ENCODE measurements around the gene DGKZ. TPM values are rescaled to one million over a fixed set of nuclear protein-coding genes. Genes with fewer than 3 reads are reported as not detected.
A peak's percentile ranks its signal among the peaks of the same experiment; 100 is the strongest.

Gene DGKZ
- total and polyA plus RNA-seq, 2 of the 13 experiments (the other 11 are each of a cell fraction or from before 2014, with no cell fraction given) = 15.8 to 20.7 TPM

- DNase-seq (ENCODE audit: low spot score) (peak; percentile 30), ATAC-seq (peak; percentile 39), FAIRE-seq (no peak)
- H4K20me1 ChIP-seq (ENCODE audit: insufficient read depth, low read length) = no peaks in the 10 kb centered on the region
- H3K4me1 ChIP-seq (ENCODE audit: insufficient read depth, low read length) = peaks cover 34% of the 10 kb centered on the region
- no peak overlapping the region for H3K9ac ChIP-seq (ENCODE audit: insufficient read depth, low read depth, low read length)
- no peaks in the 10 kb centered on the region for H3K36me3 ChIP-seq (replicated peaks in 1 of 2; ENCODE audit: control insufficient read depth in 1 of 2, insufficient read depth in 2 of 2, low read length in 2 of 2)
- BruUV-seq (replicated peaks) = no TSS peak
- H3K27me3 ChIP-seq (ENCODE audit: control insufficient read depth in 1 of 2, insufficient read depth in 2 of 2, low read length in 2 of 2) = peaks cover 1 to 9% of the 10 kb centered on the region in 2 experiments; a peak in 4 of 5 replicates
- H3K9me3 ChIP-seq (ENCODE audit: low read length) = no peaks in the 10 kb centered on the region
- H3K4me2 ChIP-seq (ENCODE audit: low read depth, low read length) = no peak overlapping the region
- no peaks in the 10 kb centered on the region for H3K79me2 ChIP-seq (ENCODE audit: insufficient read depth, low read length)
- intact Hi-C loops (cut with micrococcal nuclease; ENCODE audit: unreplicated experiment) (no loop called here), in situ Hi-C loops (cut with HindIII; ENCODE audit: extremely low pct_ligation_motif_present, low pct_unique_long_range_greater_than_20kb) (no loop called here)
- no peak overlapping the region for H3K27ac ChIP-seq (ENCODE audit: extremely low read length, insufficient read depth, low read length)
- 52% methylated on average over 6 of the region's 6 CpGs for WGBS (ENCODE audit: low lambda C conversion rate)
- TF ChIP-seq ETV5 (CRISPR knock-in tag; IDR thresholded peaks at IDR 0.05; ENCODE audit: borderline replicate concordance) (0 out of 2 replicates have a peak, but pooled peaks have one; percentile 18), HNRNPL (IDR thresholded peaks at IDR 0.05; ENCODE audit: low read depth, low read length) (no peak), ZZZ3 (CRISPR knock-in tag; IDR thresholded peaks at IDR 0.05; ENCODE audit: borderline replicate concordance) (no peak), CEBPG (CRISPR knock-in tag; IDR thresholded peaks at IDR 0.05) (peak; percentile 57), CEBPB (IDR thresholded peaks at IDR 0.05; ENCODE audit: borderline replicate concordance, low read depth, low read length) (peak; percentile 17; the same call in 1 of the 2 replicates)
- CTCF ChIA-PET (ENCODE audit: low intra/inter-chr PET ratio, low total read pairs) = no interaction called here
- no peak overlapping the region for H3K4me3 ChIP-seq (replicated peaks in 1 of 3; ENCODE audit: insufficient read depth in 1 of 3, low read depth in 2 of 3, low read length in 3 of 3)
- POLR2A ChIA-PET = interaction anchor here (2.0 kb wide), 1 partner anchor 62 kb away, joined by 16 read pairs; no protein-coding TSS in a partner anchor
- H2AFZ ChIP-seq (ENCODE audit: low read length) = no peak overlapping the region
Measured at GRCh38 chr11:46305295-46305694, 42.0 kb upstream of the DGKZ start.

GRCh38 chr11:46306296-46306853, 40.9 kb upstream of the DGKZ start:
- intact Hi-C loops (cut with micrococcal nuclease; ENCODE audit: unreplicated experiment) = no loop called here
- 55% methylated on average over 5 of the region's 5 CpGs for WGBS (ENCODE audit: low lambda C conversion rate)
- no TSS peak for BruUV-seq (replicated peaks)
- no peak for FAIRE-seq
- Histone ChIP-seq H3K9me3 (ENCODE audit: low read length) (no peaks in the 10 kb centered on the region), H3K27me3 (ENCODE audit: control insufficient read depth in 1 of 2, insufficient read depth in 2 of 2, low read length in 2 of 2) (peaks cover 1 to 9% of the 10 kb centered on the region in 2 experiments; a peak in 4 of 5 replicates), H3K36me3 (replicated peaks in 1 of 2; ENCODE audit: control insufficient read depth in 1 of 2, insufficient read depth in 2 of 2, low read length in 2 of 2) (no peaks in the 10 kb centered on the region), H3K4me2 (ENCODE audit: low read depth, low read length) (no peak overlapping the region), H3K27ac (ENCODE audit: extremely low read length, insufficient read depth, low read length) (no peak overlapping the region), H3K4me1 (ENCODE audit: insufficient read depth, low read length) (peaks cover 34% of the 10 kb centered on the region), H3K79me2 (ENCODE audit: insufficient read depth, low read length) (no peaks in the 10 kb centered on the region), H4K20me1 (ENCODE audit: insufficient read depth, low read length) (no peaks in the 10 kb centered on the region), H3K4me3 (replicated peaks in 1 of 3; ENCODE audit: insufficient read depth in 1 of 3, low read depth in 2 of 3, low read length in 3 of 3) (no peak overlapping the region), H2AFZ (ENCODE audit: low read length) (no peak overlapping the region), H3K9ac (ENCODE audit: insufficient read depth, low read depth, low read length) (no peak overlapping the region)
- no peak for ATAC-seq
- ChIA-PET POLR2A (interaction anchor here (4.1 kb wide), 1 partner anchor 64 kb away, joined by 31 read pairs; no protein-coding TSS in a partner anchor), CTCF (ENCODE audit: low intra/inter-chr PET ratio, low total read pairs) (no interaction called here)
- TF ChIP-seq NKX3-1 (CRISPR knock-in tag; IDR thresholded peaks at IDR 0.05) (no peak), HNRNPK (IDR thresholded peaks at IDR 0.05; ENCODE audit: low read depth, low read length, poor library complexity, severe bottlenecking) (no peak), POGK (CRISPR knock-in tag; conservative IDR thresholded peaks at IDR 0.05) (no peak), XBP1 (CRISPR knock-in tag; IDR thresholded peaks at IDR 0.05) (no peak), HNRNPL (IDR thresholded peaks at IDR 0.05; ENCODE audit: low read depth, low read length) (no peak), ZNF782 (CRISPR knock-in tag; IDR thresholded peaks at IDR 0.05; ENCODE audit: borderline replicate concordance) (no peak), MED8 (CRISPR knock-in tag; IDR thresholded peaks at IDR 0.05; ENCODE audit: insufficient replicate concordance) (no peak), ZFY (CRISPR knock-in tag; IDR thresholded peaks at IDR 0.05) (no peak), ZNF446 (CRISPR knock-in tag; IDR thresholded peaks at IDR 0.05) (no peak), ZBTB42 (CRISPR knock-in tag; IDR thresholded peaks at IDR 0.05) (no peak), GLI4 (CRISPR knock-in tag; IDR thresholded peaks at IDR 0.05; ENCODE audit: borderline replicate concordance) (no peak)
- in situ Hi-C loops (cut with HindIII; ENCODE audit: extremely low pct_ligation_motif_present, low pct_unique_long_range_greater_than_20kb) = no loop called here
- no peak for DNase-seq (ENCODE audit: low spot score)

All from HepG2 (cell line).